Tibial artery (tissue), 4 donors: ENCODE data around the gene SPOCK2.

Experiments
- DNase-seq, 2 donors: peaks; one replicate each; pipeline ENCODE4 v3.0.0-alpha.2; 2019
- H3K27ac ChIP-seq, 2 donors: fragments of 200-600 bp; sonication (generic) in 1 of 2; 1 replicate in 1 of 2; 2 replicates in 1 of 2; pipeline ENCODE4 v1.5.1; 2018 to 2019; ENCODE audit warnings: mild to moderate bottlenecking in 1 of 2
- H3K27me3 ChIP-seq, 2 donors: fragments of 200-600 bp; sonication (generic) in 1 of 2; one replicate each; pipeline versions ENCODE4 v1.5.1 to v1.6.0; 2016 to 2019
- H3K36me3 ChIP-seq, 3 donors: fragments of 200-600 bp; sonication (generic) in 2 of 3; one replicate each; pipeline ENCODE4 v1.5.1; 2016 to 2019; ENCODE audit warnings: mild to moderate bottlenecking in 2 of 3
- H3K4me1 ChIP-seq, 4 donors: fragments of 200-600 bp; sonication (generic) in 2 of 4; 1 replicate in 3 of 4; 2 replicates in 1 of 4; pipeline ENCODE4 v1.5.1; 2016 to 2019
- H3K4me3 ChIP-seq, 2 donors: fragments of 200-600 bp; sonication (generic) in 1 of 2; 1 replicate in 1 of 2; 2 replicates in 1 of 2; pipeline ENCODE4 v1.5.1; 2018 to 2019; ENCODE audit warnings: mild to moderate bottlenecking in 2 of 2
- H3K9me3 ChIP-seq, 3 donors: fragments of 200-600 bp; sonication (generic) in 1 of 3; one replicate each; pipeline ENCODE4 v1.5.1; 2016 to 2019
- intact Hi-C: fragments of 100-400 bp; cut with DNase I; formaldehyde crosslinking; loops from one replicate; pipeline ENCODE4 v1.15.0; 2023; ENCODE audit warnings: low total_unique reads
- TF ChIP-seq, protein P1 (sequence below), 2 experiments: fragments of 200-600 bp in 1 of 2; fragments of 450-650 bp in 1 of 2; IDR thresholded peaks; one replicate each; pipeline ENCODE4 v1.5.1; 2017 to 2019; ENCODE audit warnings: antibody characterized with exemption in 2 of 2, mild to moderate bottlenecking in 1 of 2, moderate library complexity in 1 of 2

SPOCK2 gene

GRCh38 chr10:72067463-72068125 lies 20.8 kb downstream of the SPOCK2 start:
- Histone ChIP-seq H3K4me3 (no peak overlapping the region), H3K9me3 (peaks cover 0 to 7% (median 0%) of the 10 kb centered on the region in 3 donors), H3K4me1 (no peaks in the 10 kb centered on the region), H3K36me3 (peaks cover 0 to 4% (median 0%) of the 10 kb centered on the region in 3 donors), H3K27me3 (no peaks in the 10 kb centered on the region), H3K27ac (no peak overlapping the region)
- TF ChIP-seq, protein P1, sequence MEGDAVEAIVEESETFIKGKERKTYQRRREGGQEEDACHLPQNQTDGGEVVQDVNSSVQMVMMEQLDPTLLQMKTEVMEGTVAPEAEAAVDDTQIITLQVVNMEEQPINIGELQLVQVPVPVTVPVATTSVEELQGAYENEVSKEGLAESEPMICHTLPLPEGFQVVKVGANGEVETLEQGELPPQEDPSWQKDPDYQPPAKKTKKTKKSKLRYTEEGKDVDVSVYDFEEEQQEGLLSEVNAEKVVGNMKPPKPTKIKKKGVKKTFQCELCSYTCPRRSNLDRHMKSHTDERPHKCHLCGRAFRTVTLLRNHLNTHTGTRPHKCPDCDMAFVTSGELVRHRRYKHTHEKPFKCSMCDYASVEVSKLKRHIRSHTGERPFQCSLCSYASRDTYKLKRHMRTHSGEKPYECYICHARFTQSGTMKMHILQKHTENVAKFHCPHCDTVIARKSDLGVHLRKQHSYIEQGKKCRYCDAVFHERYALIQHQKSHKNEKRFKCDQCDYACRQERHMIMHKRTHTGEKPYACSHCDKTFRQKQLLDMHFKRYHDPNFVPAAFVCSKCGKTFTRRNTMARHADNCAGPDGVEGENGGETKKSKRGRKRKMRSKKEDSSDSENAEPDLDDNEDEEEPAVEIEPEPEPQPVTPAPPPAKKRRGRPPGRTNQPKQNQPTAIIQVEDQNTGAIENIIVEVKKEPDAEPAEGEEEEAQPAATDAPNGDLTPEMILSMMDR (IDR thresholded peaks at IDR 0.05) = no peak
- DNase-seq = no peak
- intact Hi-C loops = no loop called here

GRCh38 chr10:72066318-72067284 lies 21.8 kb downstream of the SPOCK2 start:
- TF ChIP-seq, protein P1 (IDR thresholded peaks at IDR 0.05) = no peak
- peaks cover 0 to under 1% (median 0%) of the 10 kb centered on the region in 3 donors for H3K9me3 ChIP-seq
- no peak overlapping the region for H3K4me3 ChIP-seq
- DNase-seq = no peak
- H3K36me3 ChIP-seq = no peaks in the 10 kb centered on the region
- intact Hi-C loops = no loop called here
- H3K4me1 ChIP-seq = no peaks in the 10 kb centered on the region
- H3K27me3 ChIP-seq = peaks cover 0 to 2% of the 10 kb centered on the region in 2 donors
- H3K27ac ChIP-seq = no peak overlapping the region

- Histone ChIP-seq H3K4me3 (no peak overlapping the region), H3K36me3 (no peaks in the 10 kb centered on the region), H3K27me3 (peaks cover 0 to 8% of the 10 kb centered on the region in 2 donors), H3K4me1 (no peaks in the 10 kb centered on the region), H3K9me3 (no peaks in the 10 kb centered on the region), H3K27ac (no peak overlapping the region)
- intact Hi-C loops = no loop called here
- TF ChIP-seq, protein P1 (IDR thresholded peaks at IDR 0.05) = no peak
- no peak for DNase-seq
Measured at GRCh38 chr10:72065439-72066025, 22.8 kb downstream of the SPOCK2 start.

GRCh38 chr10:72063703-72064391 lies 24.5 kb downstream of the SPOCK2 start:
- Histone ChIP-seq H3K27ac (no peak overlapping the region), H3K36me3 (no peaks in the 10 kb centered on the region), H3K4me1 (no peaks in the 10 kb centered on the region), H3K4me3 (no peak overlapping the region), H3K27me3 (peaks cover 0 to 21% of the 10 kb centered on the region in 2 donors), H3K9me3 (no peaks in the 10 kb centered on the region)
- TF ChIP-seq, protein P1 (IDR thresholded peaks at IDR 0.05) = no peak
- intact Hi-C loops = no loop called here
- no peak for DNase-seq
